K562 (cell line): ENCODE results near the gene SLC2A6.

Experiments used
- CBX2 ChIP-seq: fragments of 200-600 bp; sonication (generic); IDR thresholded peaks from one replicate; pipeline ENCODE4 v1.6.1; 2012; ENCODE audit warnings: mild to moderate bottlenecking, low read length, inconsistent platforms; ENCODE audit not compliant: insufficient read depth, poor library complexity, severe bottlenecking
- DNMT1 ChIP-seq: fragments of 450-650 bp; IDR thresholded peaks from 2 replicates; pipeline ENCODE4 v1.6.1; 2016; ENCODE audit warnings: antibody characterized with exemption, mild to moderate bottlenecking
- GABPA ChIP-seq: fragments of 200-800 bp; sonication (Bioruptor generic); conservative IDR thresholded peaks from 2 replicates; pipeline ENCODE4 v1.6.1; 2016; ENCODE audit warnings: low read depth, missing genetic modification characterization, missing compliant biosample characterization
- KAT8 ChIP-seq: fragments of 450-650 bp; IDR thresholded peaks from 2 replicates; pipeline ENCODE4 v1.6.1; 2016; ENCODE audit warnings: low read depth, mild to moderate bottlenecking
- MLLT1 ChIP-seq, 2 experiments: fragments of 450-650 bp; IDR thresholded peaks; 2 replicates each; pipeline ENCODE4 v1.6.1; 2016
- NCOA1 ChIP-seq: fragments of 450-650 bp; IDR thresholded peaks from 2 replicates; pipeline ENCODE4 v1.6.1; 2016; ENCODE audit warnings: low read depth
- POLR2A ChIP-seq: fragments of 450-650 bp; conservative IDR thresholded peaks from 2 replicates; pipeline ENCODE4 v1.6.1; 2016
- REST ChIP-seq, 2 experiments: fragments of 450-650 bp; formaldehyde crosslinking in 1 of 2; IDR thresholded peaks; 2 replicates each; pipeline versions ENCODE4 v1.4.0 to v1.6.1; 2014 to 2020; ENCODE audit warnings: mild to moderate bottlenecking in 2 of 2, borderline replicate concordance in 1 of 2, low read depth in 1 of 2
- ZNF133 ChIP-seq: fragments of 250-450 bp; sonication (Bioruptor Pico); IDR thresholded peaks from 2 replicates; pipeline ENCODE4 v1.4.0; 2020; ENCODE audit warnings: mild to moderate bottlenecking
- ZNF274 ChIP-seq: IDR thresholded peaks from 2 replicates; pipeline ENCODE4 v1.6.1; 2011; ENCODE audit warnings: low read depth, mild to moderate bottlenecking, low read length, moderate library complexity, borderline replicate concordance
- ZNF551 ChIP-seq: fragments of 250-450 bp; sonication (Bioruptor Pico); IDR thresholded peaks from 2 replicates; pipeline ENCODE4 v1.5.0; 2021; ENCODE audit warnings: mild to moderate bottlenecking, moderate library complexity
- TF ChIP-seq, protein P1 (sequence below): sonication (generic); formaldehyde crosslinking; IDR thresholded peaks from 2 replicates; pipeline ENCODE4 v1.8.1; 2022; ENCODE audit warnings: missing genetic modification reagents

- no peak for TF ChIP-seq NCOA1
- no peak for TF ChIP-seq POLR2A
- no peak for TF ChIP-seq ZNF551 (CRISPR knock-in tag)
- no peak for TF ChIP-seq CBX2
- no peak for TF ChIP-seq ZNF133 (CRISPR knock-in tag)
- TF ChIP-seq REST (IDR thresholded peaks at IDR 0.05; ENCODE audit: borderline replicate concordance): no peak
- no peak for TF ChIP-seq REST (CRISPR knock-in tag; IDR thresholded peaks at IDR 0.05; ENCODE audit: low read depth)
- no peak for TF ChIP-seq DNMT1
- no peak for TF ChIP-seq KAT8
- no peak for TF ChIP-seq ZNF274
- TF ChIP-seq MLLT1 (IDR thresholded peaks at IDR 0.05): no peak
- no peak for TF ChIP-seq GABPA (tag)
- TF ChIP-seq, protein P1, sequence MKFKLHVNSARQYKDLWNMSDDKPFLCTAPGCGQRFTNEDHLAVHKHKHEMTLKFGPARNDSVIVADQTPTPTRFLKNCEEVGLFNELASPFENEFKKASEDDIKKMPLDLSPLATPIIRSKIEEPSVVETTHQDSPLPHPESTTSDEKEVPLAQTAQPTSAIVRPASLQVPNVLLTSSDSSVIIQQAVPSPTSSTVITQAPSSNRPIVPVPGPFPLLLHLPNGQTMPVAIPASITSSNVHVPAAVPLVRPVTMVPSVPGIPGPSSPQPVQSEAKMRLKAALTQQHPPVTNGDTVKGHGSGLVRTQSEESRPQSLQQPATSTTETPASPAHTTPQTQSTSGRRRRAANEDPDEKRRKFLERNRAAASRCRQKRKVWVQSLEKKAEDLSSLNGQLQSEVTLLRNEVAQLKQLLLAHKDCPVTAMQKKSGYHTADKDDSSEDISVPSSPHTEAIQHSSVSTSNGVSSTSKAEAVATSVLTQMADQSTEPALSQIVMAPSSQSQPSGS (CRISPR knock-in tag): no peak
Observed at GRCh38 chr9:133509179-133510083, 30.5 kb upstream of the SLC2A6 start.
